Islet of Langerhans (tissue), 1 donor: ENCODE results near the gene PFDN4.

Experiments used
- FAIRE-seq: peaks from one replicate; lab custom pipeline; 2011; peaks lifted over from hg19 to GRCh38; lab: Jason Lieb, UNC

Gene PFDN4

DNA sequence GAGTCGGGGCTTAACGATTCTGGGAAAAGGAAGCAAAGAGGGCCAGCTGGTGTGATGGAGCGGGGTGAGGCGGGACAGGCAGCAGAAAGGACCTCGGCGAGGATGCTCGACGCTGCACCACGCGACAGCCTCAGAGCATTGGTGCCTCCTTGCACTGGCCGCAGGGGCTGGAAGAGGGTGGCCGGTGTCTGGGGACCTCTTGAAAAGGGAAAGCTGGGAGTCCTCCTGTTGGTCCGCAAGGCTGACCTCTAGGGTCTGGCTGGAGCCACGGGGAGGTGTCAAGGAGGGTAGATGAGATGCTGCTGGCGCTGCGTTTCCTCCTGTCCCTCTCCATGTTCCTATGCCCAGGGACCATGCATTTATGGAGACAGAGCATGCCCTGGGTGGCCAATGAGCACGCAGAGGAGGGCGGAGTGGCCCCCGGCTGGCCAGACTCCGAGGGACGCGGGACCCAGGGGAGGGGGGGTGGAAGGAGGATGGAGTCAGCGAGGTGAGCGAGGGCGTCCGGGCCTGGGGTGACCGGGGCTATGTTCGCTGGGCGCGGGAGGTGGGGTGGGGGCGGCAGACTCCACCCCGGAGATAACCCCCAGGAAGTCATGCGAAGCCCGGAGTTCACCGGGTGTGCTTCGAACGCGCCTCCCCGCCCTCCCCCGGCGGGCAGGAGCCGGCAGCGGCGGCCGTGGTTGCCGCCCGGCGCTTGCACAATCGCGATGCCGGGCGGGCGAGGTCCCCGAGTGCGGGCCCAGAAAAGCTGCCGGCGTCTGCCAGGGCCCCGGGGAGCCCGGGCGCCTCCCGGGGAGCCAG, 34.0 kb upstream of the PFDN4 start, which contains the start of gene CYP24A1:
Gene CYP24A1 (minus strand): TSS at position 334 of the 804 bp plus-strand sequence. CDS start 407 bp downstream, outside the sequence.
- no peak for FAIRE-seq

DNA sequence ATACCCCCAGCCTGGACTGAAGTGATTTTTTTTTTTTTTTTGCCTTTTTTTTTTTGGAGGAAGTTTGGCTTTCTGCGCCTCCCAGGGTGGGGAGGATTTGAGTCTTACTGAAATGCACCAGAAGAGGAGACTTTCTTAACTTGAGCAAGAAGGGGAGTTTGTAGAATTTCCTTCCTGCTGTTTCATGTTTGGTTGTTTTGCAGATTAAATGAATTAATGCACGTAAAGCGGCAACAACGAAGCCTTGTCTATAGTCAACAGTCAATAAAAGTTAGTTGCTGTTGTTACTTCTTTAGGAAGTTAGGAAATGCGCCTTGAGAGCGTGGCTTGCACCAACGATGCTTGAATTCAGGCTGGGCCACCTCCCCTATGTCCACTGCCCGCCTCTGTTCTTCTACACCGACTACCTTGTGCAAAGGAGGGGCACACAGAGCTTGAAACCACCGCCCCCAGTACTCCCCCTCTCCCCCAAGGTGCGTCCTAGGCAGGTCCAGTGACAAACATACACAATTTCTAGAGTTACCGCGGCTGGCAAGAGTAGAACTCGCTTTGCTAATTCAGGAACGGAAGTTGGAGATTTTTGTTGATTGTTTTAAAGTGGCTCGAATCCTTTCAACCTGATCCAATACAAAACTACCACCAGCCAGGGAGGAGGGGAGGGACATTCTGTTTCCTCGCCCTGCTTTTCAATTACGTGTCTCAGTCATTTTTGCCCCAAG, 33.3 kb upstream of the PFDN4 start:
- FAIRE-seq: no peak

DNA sequence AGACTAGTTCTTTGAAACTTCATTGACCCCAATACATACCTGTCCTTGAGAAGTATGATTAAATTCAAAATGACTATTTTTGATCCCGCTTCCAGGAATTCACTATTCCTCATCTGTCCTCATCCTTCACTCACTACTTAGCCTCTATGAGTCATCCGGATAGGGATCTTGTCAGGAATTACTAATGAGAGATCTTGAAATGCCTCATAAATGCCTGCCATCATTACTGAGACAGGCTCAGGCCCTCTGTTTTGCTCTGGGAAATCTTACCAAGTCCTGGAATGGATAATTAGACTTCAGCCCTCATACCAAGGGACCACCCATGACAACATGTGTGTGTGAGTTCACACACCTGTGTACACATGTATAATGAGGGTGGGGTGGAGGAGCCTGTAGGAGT, 31.3 kb upstream of the PFDN4 start:
- no peak for FAIRE-seq

DNA sequence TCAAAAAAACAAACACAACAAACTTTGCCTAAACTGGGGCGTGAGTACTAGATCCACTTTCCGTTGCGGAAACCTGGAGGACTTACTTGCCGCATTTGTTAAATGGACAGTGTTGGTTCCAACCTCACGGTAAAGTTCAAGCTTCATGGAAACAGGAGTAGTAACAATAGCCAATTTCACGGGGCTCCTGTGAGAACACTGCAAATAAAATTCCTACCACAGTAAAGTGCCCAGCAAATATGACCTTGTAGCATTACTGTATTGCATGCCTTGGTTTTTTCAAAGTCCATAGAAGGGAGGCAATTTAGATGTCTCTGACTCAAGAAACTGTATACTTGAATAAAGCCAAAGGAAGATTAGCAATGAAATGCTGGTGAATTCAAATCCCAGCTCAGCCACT, 30.5 kb upstream of the PFDN4 start:
- FAIRE-seq: no peak

DNA sequence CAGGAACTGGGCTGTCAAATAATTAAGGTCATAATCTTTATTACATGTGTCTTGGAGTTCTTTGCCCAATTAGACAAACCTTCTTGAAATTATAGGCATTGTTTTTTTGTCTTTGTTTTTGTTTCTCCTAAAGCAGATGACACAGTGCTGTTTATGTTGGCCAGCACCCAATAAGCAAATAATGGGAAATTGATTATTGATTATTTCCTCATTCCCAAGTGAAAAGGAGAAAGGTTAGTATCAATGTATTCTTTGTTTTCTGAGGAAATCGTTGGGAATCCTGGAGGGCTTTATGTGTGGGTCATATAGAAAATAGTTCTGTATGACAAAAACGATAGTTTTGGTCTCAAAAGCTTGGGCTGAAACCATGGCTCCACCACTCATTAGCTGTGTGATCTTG, 29.6 kb upstream of the PFDN4 start:
- no peak for FAIRE-seq

DNA sequence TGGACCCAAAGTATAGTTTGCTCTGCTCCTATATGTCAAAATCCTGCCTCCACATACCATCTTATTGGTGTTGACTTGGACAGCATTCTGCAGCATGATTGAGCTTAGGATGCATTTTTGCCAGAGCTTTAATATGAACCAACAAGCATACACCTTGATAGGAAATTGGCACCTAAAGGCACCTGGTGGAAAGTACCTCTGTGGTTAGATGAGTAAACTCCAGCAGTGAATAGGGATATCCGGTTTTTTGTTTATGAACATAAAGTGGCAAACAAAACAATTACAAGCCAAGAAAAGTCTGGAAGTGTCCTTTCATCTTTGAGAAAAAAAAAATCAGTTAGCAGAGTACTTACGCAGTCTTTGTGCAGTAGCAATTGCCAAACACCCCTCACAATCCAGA, 27.9 kb upstream of the PFDN4 start:
- no peak for FAIRE-seq

DNA sequence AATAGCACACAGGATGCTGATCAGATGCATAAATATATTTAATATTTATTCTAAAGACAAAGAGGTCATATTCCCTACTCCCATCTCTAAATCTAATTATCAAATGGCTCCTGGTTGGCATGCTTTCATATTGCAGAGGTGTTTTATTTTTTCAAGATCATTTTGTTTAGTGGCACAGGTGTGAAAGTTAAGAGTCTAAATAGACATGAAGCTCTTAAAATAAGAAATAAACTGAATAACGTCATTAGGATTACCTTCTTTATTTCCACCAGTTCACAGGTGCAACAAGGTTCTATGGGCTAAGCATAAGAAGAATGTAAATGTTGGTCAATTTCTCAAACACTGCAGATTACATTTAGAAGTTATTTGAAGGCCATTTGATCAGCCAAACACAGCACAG, 27.0 kb upstream of the PFDN4 start:
- FAIRE-seq: no peak

DNA sequence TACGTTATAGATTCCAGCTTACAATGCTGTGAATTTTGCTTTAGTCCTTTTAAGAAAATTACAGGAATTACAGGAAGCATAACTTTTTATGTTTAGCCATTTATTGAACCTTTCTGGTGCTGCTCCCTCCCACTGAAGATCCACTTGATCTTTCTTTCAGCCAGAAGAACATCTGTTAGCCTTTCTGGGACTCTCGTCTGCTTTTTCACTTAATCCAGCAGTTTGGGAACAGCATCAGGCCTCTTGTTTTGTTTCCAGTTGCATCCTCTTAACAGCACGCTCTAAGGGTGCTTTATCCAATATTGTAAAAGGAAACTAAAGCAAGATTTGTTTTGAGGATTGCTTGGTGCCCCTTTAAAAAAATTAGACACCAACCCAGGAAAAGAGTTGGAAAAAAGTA, 23.8 kb upstream of the PFDN4 start:
- FAIRE-seq: no peak

DNA sequence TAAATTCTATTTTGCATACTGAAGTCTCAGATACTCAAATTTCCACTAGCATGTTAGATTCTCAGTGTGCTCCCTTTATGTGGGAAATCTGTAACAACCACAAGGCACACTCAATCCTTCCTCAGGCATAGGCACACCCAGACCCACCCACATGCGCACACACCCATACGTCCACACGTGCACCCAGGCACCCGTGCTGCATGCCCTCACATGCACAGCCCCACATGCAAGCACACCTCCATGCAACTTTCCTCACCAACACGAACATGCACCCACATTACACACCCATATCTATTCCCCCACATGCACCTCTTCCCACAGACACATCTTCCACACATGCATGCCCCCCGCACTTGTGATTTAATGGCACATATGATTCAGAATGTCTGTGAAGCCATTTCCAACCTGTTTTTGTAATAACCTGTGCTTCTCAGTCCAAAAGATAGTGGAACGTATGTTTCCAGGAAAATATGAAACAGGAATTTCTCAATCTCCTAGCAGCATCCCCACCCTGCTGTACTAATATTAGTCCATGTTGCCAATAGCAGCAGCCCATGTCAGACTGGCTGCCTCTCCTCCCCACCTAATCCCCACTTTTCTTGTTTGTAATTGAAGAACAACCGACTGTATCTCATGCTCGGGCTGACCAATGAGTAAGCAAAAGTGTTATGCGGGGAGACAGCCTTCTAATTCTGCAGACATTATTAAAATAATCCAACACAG, 22.8 kb upstream of the PFDN4 start:
- FAIRE-seq: no peak

DNA sequence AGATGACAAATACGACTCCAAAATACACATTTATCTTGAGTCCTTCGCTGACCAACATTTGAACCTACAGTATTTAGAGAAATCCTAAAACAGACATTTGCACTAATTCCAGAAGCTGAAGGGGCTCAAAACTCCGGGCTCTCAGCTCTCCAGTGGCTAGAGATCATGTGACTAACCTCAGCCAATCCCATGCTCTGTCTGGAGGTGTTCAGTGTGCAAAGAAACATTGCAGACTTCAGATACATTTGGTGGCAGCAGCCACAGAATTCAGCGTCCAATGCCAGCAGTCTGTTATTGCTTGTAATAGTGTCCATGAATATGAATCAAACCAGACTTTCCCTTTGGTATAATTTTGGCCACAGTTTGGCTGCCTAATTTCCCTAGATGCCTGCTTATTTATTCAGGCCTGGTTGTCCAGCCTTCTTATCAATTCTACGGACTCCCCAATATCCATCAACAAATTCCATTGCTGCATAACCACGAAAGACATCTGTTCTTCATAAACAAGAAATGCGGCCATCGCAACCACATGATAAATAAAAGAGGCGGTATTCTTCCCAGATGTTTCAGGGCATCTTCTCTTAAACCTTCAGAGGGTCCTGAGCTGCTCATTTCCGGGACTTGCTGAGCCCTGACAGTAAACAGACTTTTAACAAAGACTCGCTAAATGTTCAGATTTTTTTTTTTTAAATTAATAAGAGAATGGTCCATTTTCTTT, 19.6 kb upstream of the PFDN4 start:
- no peak for FAIRE-seq

DNA sequence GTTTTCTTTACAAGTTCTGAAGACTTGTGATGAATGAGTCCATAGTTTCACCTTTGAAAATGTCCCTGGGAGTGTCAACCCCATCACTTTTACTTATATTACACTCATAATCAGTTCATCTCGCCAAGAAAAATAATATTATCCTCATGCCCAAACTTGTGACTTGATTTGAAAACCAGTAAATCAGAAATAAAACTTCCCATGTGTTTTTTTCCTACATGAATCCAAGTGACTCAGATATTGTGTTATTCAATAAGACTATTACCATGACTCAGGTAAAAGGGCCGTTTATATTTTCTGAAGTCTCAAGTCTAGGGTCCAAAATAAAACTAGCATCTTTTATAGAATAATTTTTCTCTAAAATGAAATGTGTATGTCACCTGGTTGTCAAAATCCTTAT, 18.3 kb upstream of the PFDN4 start:
- no peak for FAIRE-seq

DNA sequence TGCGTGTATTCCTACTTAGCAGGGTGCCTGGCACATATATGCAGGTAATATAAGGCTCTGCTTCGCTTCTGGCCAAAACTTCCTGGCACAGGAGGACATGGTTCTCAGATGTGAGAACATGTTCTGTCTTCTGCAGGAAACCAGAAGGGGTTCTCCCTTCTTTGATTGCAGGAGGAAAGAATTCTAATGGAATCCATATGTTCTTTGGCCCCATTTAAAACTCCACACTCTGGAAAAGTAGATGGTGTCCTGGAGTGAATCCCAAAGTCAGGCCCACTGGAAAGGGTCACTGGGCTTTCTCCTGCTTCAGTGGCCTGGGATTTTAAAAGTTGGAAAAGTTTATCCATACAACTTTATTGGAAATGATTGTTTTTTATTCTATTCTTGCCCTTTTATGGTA, 17.7 kb upstream of the PFDN4 start:
- no peak for FAIRE-seq

DNA sequence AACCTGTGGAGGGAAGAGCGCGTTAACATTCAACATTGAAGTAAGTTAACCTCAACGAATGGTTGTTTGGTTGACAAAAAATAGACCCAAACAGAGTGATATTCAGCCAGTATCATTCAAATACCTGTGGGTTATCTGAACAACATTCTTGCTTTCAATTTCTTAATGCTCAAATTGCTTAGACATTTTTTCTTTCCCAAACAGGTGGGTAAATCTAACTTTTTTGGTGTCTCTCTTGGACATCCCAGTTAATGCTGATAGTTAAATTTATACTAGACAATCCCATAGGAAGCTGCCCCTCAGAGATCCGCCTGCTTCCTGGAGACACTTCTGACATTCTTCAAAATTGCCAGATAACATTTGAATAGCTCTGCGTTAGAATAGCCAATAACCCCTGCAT, 14.1 kb upstream of the PFDN4 start:
- FAIRE-seq: no peak

DNA sequence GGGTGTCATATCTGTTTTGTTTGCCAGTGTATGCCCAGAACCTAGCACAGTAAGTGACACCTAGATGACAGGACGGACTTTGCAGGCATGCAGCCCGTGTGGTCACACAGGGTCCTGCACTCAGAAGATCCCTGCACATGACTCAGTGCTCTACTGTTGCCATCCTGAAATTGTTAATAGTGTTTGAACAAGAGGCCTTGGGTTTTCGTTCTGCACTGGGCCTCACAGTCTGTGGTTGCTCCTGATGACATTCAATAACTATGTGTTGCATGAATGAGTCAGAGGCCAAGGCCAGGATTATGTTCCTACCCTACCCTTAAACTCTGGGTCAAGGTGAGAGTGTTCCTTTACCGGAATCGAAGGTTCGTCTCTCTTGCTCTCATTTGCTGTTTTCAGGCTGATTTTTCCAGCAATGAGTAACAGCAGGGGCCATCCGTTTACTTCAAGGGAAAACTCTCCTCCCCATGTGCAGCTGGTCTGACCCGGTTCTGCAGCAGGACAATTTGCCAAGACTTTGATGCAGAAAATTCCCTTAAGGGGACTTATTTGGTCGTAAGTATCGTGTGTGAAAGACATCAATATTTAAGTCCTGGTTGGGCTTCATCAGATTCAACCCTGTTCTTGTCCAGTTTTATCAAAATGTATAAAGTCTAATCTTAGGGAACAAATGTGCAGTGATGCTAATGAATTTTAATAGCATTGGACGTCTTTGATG, 13.0 kb upstream of the PFDN4 start:
- FAIRE-seq: no peak

DNA sequence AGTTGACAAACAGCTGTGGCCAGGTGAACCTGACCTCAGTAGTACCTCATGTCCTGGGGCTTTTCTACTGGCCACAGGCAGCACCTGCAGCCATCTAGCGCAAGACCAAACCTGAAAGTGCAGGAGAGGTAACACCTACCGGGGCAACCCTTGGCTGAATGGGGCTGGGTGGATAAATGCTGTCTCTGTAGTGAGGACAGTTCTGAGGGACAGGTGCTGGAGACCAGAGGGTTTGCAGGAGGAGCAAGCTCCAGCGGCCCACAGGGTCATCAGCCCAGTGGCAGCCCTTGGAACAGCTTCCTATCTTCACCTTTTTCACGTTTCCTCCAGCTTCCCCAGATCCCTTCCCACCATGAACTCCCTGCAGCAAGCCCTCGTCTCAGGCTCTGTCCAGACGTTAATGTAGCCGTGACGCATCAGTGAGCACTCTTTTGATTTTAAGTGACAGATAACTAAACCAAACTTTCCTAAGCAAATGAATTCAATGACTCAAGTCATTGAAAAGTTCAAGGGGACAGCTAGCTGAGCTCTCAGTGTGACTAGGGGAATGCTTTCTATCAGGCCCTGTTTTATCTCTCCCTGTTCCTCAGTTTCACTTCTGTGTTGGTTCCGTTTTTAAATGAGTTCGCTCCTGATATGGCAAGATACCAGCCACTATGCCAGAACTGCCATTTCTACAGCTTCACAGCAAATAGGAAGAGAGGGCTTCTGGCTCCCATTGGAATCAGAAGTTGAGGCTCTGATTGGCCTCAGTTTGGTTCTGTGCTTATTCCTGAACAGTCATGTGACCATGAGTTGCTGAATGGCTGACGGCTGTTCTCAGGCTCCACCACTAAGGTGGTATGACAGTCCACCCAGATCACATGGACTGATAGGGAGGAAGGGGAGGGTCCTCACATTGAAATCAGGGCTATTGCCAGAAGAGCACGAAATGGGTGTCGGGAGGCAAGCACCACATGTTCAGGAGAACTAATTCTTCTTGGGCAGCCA, 12.1 kb upstream of the PFDN4 start:
- no peak for FAIRE-seq

DNA sequence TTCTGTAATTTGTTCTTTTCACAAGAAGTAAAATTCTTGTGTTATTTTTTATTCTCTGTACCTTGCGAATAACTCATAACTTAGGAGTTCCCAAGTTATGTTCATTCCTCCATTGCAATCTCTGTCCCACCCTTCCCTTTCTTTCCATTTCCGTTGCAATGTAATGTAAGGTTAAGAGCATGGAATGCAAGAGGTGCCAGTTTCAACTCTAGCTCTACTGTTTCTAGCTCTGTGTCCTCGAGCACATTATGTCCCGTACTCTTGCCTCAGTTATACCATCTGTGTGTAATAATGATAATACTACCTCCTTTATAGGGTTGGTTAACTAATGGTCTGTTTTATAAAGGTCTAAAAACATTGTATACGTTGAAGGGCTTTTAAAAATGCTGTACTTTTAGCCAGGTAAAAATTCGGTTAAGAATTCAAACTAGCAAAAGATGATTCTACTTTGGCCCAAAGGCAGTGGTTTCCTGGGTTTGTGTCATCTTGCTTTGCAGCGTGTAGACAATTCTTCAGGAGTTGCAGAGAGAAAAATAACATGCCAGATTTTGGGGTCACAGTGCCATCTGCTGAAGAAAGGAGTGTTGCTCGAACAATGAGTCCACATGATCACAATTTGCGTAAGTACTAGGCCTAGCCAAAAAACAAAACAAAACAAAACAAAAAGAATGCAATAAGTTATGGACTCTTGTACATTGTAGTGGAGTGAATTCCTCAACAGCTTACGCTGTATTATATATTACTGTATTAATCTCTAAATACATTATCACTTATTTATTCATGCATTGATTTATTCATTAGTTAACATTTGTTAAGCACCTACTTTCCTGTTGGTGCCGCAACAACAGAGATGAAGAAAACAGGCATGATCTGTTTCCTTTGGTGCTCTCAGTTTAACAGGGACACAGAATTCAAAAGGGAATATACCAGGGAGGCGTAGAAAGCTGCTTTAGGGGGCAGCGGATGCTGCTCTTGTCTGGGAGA, 10.0 kb upstream of the PFDN4 start:
- FAIRE-seq: no peak

DNA sequence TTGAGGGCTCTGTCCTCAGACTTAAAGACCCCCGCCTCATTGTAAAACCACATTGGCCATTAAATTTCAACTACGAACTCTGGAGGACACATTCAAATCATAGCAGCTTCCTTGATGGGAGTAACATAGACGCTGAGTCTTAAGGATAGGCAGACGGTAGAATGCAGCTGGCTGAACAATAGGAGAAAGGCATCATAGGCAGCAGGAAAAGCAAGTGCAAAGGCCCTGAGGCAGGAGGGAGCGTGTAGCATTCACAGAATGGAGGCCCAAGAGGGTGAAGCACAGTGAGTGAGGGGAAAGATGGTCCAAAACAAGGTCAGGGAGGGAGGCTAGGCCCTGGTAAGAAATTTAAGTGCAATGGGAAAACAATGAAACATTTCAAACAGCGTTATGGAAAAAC, 8.6 kb upstream of the PFDN4 start:
- no peak for FAIRE-seq

DNA sequence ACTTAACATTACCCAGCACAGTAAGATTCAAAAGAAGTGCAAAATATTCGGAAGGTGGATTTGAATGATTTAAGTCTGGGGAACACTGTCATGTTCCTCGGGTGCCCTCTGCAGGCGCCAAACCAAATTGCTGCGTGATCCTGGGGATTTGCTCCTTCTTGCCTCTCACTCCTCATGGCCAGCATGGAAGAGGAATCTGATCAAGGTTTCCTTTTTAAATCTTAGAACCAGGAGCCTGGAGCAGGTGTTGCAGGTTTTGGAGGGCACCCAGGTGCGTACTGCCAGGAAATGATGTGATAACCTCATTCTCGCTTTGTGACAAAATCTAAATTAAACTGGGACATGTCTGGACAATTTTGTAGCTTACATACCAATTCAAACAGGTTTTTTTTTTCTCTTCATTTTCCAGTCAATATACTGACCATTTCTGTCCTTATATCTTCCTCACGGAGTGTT, 8.1 kb upstream of the PFDN4 start:
- no peak for FAIRE-seq
